Astrocyte of the cerebellum (primary cell): Measurements from ENCODE around the gene TRMT10B.

Experiments used
- DNase-seq: peaks from one replicate; pipeline ENCODE4 v3.0.0-alpha.2; 2011; ENCODE audit warnings: low read depth
- H3K4me3 ChIP-seq: 2 replicates; pipeline ENCODE4 v1.5.1; 2011; ENCODE audit warnings: mild to moderate bottlenecking, low read depth, low read length, moderate library complexity
- CTCF ChIP-seq: IDR thresholded peaks from 2 replicates; pipeline ENCODE4 v1.5.1; 2012; ENCODE audit warnings: low read length, low read depth, moderate library complexity, mild to moderate bottlenecking; ENCODE audit errors: missing control alignments
- in situ Hi-C: cut with HindIII; loops from 2 replicates; pipeline ENCODE4 v1.10.0; 2017; ENCODE audit warnings: low sequenced_read_pairs

TRMT10B gene

GRCh38 chr9:37790096-37790495 lies 36.5 kb downstream of the TRMT10B start:
- DNase-seq: no peak
- no peak for TF ChIP-seq CTCF
- H3K4me3 ChIP-seq: no peak overlapping the region
- in situ Hi-C loops: loop anchor here (10.0 kb wide), 2 partner anchors 55 to 65 kb away; no protein-coding TSS in a partner anchor

GRCh38 chr9:37792122-37792521 lies 38.5 kb downstream of the TRMT10B start:
- in situ Hi-C loops: loop anchor here (10.0 kb wide), 2 partner anchors 57 to 63 kb away; no protein-coding TSS in a partner anchor
- DNase-seq: no peak
- no peak for TF ChIP-seq CTCF
- no peak overlapping the region for H3K4me3 ChIP-seq

GRCh38 chr9:37796232-37796631 lies 42.6 kb downstream of the TRMT10B start:
- no peak for DNase-seq
- TF ChIP-seq CTCF: no peak
- in situ Hi-C loops: loop anchor here (10.0 kb wide), 2 partner anchors 59 to 61 kb away; no protein-coding TSS in a partner anchor
- no peak overlapping the region for H3K4me3 ChIP-seq

- no peak for TF ChIP-seq CTCF
- in situ Hi-C loops: loop anchor here (10.0 kb wide), 2 partner anchors 56 to 64 kb away; no protein-coding TSS in a partner anchor
- DNase-seq: no peak
- H3K4me3 ChIP-seq: no peak overlapping the region
These were observed 45.1 kb downstream of the TRMT10B start for GRCh38 chr9:37798677-37799076.

- in situ Hi-C loops: no loop called here
- TF ChIP-seq CTCF: no peak
- DNase-seq: peak; percentile 36
- peak within 1 kb of the TSS; percentile 88 for H3K4me3 ChIP-seq
These were observed 47.2 kb downstream of the TRMT10B start, which contains the start of gene DCAF10 for GRCh38 chr9:37800631-37801286. DCAF10 (plus strand) TSS chr9:37800797; CDS start chr9:37800867, 70 bp downstream.

- no peak for TF ChIP-seq CTCF
These were observed 47.8 kb downstream of the TRMT10B start for GRCh38 chr9:37801287-37801850.

More at GRCh38 chr9:37801287-37801850, 47.8 kb downstream of the TRMT10B start:
- no peak for DNase-seq
- peak overlapping the region; percentile 88 for H3K4me3 ChIP-seq
- in situ Hi-C loops: no loop called here
